Stimulated activated CD4-positive, alpha-beta T cell treated with anti-CD3 and anti-CD28 coated beads, Interleukin-15, amount 100 ng/mL, for 24 hours (primary cell): ENCODE data around the gene FARS2.
"Not testable (repeated sequence)": the region's sequence is repeated elsewhere in the genome, so short reads cannot be mapped to it uniquely, and the experiment has no call there.

Experiments
- DNase-seq: peaks from one replicate; pipeline ENCODE4 v3.0.0-alpha.2; 2020

FARS2 gene

DNA sequence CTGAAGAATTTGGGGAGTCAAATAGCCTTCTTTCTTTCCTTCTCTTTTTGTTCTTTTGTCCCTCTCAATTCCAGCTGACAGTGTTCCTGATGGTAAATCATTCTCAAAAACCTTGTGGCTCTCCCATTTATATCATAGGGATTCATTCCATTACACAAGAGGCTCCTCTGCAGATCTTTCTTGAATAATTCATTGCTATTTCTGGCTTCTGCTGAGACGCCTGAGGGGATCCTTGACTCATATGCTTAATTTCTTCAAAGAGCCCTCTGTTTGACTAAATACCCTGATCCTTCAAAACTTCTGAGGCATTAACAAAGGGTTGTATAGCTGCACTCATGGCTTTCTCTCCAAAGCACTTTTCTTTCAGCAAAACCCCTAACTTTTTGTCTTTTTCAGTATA lies 289.3 kb downstream of the FARS2 start:
- no peak for DNase-seq

DNA sequence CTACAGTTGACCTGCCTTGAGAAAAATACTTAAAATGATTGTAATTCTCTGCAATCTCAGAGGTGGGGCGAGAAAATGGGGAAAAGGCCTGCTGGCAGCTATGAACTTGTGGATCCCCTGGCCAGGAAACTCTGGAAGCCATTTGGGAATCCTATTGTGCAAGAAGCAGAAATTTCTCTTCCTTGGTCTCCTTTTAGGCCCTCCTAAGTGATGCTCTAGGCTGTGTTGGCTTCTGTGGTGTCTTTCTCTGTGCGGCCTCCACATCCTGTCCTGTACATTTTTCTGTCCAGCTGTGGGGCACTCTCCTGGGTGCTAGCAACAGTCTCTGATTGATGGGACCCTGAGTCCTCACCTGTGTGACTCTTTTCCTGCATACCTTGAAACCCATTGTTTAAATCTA lies 290.9 kb downstream of the FARS2 start:
- DNase-seq, result no peak

DNA sequence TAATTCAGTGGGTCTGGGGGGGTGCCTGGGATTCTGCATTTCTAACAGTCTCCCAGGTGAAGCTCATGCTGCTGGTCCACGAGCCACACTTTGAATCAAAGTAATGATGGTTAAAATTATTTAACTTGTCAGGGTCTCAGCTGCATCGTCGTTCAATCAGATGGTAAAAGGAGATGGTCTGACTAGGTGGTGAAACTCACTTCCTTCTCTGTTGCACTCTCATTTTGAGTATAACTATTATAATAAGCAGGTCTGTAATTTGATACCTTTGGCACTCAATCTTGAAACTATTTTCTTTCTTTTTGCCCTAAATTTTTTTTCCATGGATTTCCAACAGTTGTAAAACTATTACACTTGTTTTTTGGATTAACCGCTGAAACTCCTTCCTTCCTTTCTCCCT lies 292.5 kb downstream of the FARS2 start:
- DNase-seq, result no peak

DNA sequence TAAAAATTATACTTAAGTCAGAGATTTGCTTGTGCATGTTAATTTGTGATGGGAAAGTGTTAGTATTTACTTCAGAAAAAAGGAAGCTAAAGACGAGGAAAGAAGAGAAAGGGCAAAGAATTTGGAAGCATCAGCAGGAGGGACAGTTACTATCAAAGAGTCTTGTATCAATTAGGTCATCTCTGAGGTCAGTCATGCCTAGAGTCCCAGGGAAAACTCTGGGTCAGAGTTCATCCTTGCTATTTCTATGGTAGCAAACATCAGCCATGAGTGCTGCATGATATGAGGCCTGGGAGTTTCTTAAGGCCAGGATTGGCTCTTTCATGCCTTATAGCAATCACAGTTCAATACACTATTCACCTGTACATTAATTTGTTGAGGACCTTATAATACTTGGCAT lies 292.9 kb downstream of the FARS2 start:
- no peak for DNase-seq

DNA sequence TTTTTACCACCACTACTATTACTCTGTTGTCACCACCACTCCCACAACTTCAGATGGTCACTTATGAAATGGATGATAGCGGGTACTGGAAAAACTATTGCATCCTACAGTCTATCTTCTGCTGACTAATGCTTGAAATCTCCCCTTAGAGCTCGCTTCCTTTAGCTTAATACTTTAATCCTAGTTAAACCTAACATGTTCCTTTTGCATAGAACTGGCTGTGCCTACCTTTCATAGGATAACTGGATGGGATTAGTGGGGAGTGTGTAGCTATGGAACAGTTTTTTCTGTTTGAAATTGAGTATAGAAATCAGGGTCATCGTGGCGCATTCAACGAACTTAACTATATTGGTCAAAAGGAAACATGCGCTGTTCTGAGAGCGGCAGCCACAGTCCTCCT lies 294.7 kb downstream of the FARS2 start:
- DNase-seq, result no peak

DNA sequence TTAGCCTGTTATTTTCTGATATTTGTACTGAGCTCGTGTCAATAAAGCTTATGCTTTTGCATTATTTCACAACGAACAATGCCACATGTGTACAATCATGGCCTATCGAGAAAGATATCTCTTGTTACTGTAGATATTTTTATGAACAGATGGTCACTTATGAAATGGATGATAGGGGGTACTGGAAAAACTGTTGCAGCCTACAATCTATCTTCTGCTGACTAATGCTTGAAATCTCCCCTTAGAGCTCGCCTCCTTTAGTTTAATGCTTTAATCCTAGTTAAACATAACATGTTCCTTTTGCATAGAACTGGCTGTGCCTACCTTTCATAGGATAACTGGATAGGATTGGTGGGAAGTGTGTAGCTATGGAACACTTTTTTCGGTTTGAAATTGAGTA lies 296.2 kb downstream of the FARS2 start:
- DNase-seq, result no peak

DNA sequence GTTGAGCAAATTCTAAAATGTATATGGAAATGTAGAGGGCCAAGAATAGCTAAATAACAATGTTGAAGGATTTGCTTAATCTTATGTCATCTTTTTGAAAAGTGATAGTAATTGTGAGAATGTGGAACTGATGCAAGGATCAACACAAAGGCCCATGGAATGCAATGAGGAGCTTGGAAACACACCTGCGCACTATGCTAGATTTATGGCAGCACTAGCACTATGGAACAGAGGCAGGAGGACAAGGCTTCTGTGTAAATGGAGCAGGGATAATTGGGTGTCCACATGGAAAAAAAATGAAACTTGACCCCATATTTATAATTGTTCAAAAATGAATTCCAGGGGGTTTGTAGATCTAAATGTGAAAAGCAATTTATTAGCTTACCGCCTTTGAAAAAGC lies 298.3 kb downstream of the FARS2 start:
- no peak for DNase-seq

DNA sequence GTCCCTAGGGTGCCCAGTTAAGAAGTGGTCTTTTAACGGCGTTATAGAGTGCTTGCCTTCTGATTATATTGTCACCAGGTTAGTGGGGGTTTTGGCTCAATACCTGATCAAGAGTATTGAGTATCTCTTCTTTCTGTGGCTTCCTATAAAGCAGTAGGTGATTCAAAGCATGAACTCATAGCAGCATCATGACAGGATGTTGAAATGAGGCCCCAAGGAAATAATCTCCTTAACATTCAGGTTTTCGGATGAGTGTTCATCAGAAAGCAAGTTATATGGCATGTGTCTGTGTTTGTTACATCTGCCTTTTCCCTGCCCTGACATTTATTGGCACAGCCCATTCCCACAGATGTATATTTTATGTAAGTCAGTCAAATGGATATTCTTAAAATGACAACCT lies 301.0 kb downstream of the FARS2 start:
- no peak for DNase-seq

DNA sequence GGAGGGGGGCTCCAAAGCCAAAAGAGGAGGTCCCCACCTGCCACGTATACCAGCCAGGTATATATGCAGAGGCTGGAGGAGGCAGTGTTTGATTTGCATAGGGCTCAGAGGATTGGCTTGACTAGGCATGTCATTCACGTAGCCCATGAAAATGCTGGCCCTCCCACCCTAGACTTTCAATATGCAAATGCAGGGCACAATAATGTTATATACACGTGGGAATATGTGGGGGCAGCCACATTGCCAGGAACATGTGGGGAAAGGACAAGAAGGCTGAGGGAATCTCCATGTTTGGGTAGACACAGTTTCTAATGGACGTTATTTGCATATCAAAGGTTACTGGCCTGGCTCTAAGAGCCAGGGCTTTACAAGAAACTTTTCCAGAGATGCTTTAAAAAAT lies 301.8 kb downstream of the FARS2 start:
- no peak for DNase-seq

DNA sequence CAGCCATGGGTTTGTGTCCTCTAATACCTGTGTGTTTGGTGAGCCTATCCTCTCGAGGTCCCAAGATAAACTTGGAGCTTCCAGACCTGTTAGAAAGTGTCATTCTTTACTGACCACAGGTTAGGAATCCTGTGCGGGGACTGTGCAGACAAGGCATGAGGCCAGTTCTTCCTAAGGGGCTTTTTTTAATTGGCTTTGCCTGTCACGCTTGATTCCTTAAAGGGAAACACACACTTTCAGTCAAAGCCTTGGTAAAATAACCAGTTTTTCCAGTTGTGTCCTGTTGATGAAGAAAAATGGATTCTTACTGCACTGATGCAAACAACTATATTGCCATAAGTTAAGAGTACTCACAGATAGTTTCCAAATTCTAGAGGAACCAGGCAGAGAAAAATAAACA lies 303.4 kb downstream of the FARS2 start:
- DNase-seq, result not testable (repeated sequence)

DNA sequence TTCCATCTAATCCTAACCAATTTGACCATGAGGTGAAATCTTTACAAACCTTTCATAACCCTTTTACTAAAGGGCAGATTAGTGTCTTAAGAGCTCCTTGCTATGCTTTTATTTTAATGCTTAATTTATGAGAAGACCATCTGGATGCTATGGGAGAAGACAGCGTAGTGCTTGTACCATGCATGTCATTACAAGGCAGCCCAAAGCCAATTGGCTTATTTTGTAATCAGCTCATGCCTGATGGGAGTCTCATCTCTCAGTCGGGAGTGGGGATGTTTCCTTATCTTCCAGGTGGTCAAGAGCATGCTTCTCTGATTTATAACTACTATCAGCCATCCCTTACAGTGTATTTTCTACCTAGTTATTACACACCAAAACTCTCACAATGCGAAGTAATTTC lies 304.7 kb downstream of the FARS2 start:
- DNase-seq, result no peak

DNA sequence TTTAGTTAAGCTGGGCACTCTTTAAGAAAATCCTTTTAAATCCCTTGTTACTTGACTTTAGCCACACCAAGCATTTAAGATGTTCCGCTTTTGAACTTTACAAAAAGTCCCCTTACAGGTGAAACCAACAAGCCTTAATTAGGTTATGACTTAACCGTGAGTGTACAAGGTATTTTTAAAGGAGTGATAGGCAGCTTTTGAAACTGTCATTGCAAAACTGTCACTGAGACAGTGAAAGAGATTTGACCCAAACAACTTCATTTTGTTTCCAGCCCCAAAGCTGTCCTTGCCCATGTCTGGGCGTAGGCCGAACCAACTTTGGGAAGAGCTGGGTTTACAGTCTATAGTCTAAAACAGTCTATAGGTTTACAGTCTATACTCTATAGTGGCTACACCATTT lies 305.4 kb downstream of the FARS2 start:
- no peak for DNase-seq

DNA sequence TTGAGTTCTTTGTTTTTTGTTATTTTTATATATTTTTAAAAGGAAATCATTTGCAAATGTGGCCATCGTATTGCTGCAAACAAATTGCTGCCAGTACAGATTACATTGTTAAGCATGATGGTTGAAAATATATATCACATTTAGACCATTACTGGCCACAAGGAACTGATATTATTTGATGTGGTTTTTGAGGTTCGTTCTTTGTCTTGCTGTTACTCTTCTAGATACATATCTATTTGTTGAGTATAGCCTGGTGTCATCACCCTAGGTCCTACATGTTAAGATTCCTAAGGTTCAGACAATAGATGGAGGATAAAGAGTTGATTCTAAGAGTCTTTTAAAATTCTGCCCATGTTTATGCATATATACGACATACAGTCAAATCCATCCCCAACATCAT lies 306.0 kb downstream of the FARS2 start:
- DNase-seq, result no peak

DNA sequence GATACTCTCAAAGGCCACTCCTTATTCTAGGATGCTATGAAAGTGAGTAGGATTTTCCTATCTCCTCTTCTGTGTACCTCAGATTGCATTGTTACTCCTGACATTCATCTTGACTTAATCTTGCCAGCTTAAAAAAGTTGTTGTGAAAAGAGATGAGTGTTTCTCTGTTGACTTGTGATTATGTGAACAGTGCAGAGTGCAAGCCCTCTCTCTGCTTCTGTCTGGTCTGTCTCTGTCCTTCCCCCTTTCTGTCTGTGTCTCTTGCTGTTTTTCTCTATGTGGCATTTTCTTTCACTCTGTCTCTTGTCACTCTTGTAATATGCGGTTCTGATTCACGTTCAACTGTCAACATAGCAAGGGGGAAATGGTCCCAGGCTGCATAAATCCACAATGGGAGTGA lies 306.6 kb downstream of the FARS2 start:
- DNase-seq, result no peak

DNA sequence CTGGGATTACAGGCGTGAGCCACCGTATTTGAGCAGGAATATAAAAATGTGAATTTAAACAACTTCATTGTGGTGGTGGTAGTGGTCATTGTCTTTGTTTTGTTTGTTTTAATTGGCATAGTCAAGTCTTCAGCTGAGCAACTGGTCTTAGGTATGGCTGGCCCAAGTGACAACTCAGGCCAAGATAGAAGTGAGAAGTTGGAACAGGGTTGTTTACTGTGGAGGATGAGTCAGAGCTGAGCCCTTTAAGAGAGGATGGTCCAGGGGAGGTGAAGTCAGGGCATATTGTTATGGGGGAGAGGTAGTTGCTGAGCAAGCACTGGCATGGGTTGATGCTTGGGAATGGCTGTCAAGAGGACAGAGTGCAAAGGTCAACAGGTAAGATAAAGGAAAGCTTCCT lies 308.2 kb downstream of the FARS2 start:
- DNase-seq, result no peak

DNA sequence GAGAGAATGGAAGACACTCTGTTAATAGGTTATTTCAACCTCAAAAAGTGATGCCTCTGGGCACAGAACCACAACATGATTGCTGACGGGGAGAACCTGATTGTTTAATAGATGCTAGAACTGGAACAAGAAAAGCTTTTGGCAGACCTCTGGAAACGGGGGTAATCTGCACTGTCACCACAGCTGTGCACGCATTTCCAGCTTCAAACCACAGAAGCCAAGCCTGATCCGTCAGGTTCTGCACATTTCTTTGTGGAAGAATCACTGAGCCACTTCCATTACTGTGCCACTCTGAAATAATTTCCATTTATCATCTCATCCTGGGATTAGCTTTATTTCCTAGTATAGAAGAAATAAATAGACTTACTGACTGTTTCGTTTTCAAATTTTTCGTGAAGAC lies 309.3 kb downstream of the FARS2 start:
- DNase-seq, result no peak

DNA sequence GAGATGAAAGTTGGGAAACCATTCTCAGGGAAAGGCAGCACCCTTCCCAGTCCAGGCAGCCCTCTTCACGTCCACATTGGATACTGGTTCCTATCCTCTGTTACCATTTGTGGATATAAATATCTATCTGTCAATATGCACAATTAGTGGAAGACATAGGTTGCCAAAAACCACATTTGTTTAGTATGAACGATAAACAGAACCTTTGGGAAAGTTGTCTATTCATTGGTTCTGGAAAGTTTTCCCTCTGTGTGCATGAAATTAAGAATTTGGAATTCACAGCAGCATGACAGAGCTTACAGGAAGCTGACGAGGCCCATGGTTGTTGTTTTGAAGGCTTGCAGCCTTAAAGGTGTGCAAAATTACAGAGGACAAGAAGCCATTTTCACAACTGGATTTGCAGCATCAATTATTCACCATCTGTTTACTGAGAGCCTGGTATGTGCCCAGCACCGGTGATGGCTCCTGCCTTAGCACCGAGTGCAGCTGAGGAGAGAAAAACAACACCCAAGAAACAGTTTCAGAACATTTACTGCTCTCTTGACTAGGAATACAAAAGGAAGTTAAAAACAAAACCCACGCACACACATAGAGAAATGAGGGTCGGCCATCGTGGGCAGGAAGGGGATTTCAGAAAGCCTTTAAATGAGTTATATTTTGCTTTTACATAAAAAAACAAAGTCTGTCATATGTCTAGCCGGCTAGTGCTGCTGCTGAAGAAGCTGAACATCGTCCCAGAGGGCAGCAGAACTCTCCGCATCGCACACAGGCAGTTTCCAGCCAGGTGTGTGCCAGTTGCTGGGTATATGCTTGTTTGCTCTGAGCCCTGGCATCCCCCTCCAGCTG lies 319.6 kb downstream of the FARS2 start:
- no peak for DNase-seq

DNA sequence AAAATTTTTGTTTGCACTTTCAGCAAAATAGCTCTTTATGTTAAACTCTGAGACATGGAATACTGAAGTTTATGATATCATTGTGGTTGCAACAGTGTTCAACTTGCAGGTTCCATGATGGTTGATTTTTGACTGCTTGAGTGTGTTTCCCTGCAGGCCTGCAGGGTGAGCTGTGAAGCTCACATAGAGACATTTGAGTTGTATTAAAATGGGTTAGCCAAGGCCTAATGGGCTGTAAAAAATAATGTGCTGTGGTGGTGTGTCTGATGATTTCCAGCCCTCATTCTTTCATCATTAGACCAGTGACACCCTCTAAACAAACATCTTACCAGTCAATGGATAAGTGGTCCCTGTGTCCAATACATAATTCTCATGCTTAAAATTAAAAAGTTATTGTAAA lies 321.4 kb downstream of the FARS2 start:
- DNase-seq, result no peak

DNA sequence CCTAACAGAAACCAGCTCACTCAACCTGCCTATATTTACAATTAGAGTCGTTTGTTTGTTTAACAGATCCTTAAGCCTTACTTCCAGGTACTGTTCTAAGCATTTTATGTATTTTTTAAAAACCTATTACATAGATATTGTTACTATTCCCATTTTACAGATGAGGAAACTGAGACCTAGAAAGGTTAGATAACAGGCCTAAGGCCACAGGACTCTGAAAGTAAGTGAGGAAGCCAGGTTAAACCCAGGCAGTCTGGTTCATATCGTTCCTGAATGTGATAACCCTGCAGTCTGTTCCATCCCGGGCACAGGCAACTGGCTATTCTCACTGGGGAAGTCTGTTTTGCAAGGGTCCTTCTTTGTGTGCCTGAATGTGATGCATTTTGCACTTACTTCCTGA lies 322.2 kb downstream of the FARS2 start:
- DNase-seq, result no peak

DNA sequence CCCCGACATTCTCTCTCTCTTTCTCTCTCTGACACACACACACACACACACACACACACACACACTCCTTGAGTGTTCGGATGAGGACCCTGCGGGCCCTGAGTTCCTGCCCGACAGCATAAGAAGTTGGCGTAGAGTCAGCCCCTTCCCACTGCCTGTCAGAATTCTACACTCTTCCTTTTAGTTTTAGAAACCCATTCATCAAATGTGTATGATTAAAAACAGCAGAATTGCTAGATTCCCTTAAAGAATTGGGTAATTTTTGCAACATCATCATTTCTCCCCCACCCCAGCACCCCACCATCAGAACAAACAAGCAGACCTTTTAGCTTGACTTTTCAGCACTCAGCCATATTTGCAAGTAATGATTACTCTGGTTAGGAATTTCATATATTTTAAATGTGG lies 322.8 kb downstream of the FARS2 start:
- no peak for DNase-seq

DNA sequence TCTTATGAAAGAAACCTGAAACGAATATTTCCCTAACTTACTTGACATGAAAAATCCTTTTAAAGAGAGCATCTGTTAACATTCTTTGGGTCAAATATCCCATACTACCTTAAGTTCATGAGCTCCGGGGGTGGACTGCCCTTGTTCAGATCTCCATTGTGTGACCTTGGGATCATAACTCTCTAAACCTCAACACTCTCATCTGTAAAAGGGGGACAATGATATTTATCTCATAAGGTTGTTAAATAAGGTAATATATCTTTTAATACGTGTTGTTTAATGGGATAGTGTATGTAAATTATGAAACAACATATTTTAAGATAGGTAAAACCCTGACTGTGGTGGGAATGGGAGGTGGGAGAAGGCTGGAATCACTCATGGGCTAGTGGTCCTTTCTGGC lies 326.3 kb downstream of the FARS2 start:
- no peak for DNase-seq

DNA sequence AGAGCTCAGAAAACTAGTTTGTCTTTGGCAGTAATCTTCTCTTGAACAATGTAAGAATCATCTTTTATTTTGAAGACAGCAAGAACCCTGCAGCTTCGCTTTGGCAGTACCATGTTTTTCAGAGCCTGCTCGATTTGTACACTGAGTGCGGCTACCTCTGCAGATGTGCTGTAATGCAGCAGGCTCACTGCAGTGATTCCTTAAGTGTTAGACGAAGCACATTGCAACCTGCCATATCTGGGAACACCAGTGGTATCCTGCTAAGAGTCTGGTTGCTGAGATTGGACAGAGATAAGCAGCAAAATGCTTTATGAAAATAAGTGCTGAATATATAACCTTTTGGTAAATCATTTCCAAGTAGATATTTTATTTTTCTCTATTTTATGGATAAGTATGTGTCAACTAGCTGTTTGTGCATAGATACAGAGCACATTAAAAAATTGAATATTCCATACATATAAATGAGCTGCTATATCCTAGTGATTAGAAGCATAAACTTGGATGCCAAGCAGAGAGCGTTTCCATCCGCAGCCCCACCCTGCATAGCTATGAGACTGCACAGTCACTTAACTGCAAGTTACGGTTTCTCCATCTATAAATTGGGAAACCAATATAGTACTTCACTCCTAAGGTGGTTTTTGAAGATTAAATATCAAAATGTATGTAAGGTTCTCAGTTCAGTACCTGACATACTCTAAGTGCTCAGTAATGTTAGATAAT lies 328.3 kb downstream of the FARS2 start:
- no peak for DNase-seq

DNA sequence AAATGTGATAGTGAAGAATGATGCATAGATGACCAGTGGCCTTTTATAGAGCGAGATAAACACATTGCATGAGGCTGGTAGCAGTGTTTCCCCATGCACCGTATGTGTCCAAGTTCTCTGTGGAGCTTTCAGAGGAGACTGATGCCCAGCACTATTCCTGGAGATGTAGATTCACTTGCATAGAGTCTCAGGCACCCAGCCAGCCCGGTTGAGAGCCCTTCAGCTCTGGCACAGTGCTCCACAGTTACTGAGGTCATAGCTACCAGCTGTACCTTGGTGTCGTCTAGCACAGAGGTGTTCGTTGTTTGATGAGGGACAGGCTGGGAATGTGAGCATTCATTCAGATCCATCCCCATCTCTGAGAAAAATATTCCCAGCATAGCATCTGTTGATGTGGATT lies 328.9 kb downstream of the FARS2 start:
- DNase-seq, result no peak

DNA sequence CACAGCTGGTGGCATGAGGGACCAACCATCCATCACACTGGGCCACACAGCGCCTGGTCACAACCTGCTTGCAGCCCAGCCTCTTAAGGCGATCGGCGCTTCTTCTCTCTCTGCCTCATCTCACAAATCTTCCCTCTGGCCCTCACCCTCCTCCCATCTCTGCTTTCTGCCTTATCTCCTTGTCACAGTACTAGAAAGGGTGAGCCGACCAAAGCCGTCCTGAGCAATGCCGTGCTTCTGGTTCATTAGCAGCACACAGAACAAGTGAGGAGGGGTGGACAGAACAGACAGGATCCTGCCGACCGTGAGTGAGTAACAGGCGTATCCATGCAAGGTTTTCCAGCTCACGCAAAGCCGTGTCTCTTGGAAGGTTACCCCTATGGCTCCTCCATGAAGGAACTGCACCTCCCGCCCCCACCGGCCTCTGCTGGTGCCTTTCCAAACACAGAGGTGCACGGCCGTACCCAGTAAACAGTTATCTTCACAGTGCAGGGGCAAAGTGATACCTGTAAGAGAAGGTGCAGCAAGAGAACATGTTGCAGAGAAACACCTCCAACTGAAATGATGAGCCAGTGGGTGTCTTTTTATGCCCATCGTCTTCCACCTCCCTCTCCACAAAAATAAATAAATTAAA lies 331.7 kb downstream of the FARS2 start:
- DNase-seq, result no peak
